NCI-H128 (cell line): ENCODE data around the gene ARL15.
"Not testable (repeated sequence)": the region's sequence is repeated elsewhere in the genome, so short reads cannot be mapped to it uniquely, and the experiment has no call there.

Experiments
- DNase-seq: peaks from one replicate; lab custom pipeline; 2025; ENCODE audit not compliant: unreplicated experiment; lab: John Stamatoyannopoulos, UW

Gene ARL15

GRCh38 chr5:53997736-53998627 is 312.4 kb downstream of the ARL15 start:
- DNase-seq = no peak

- no peak for DNase-seq
Observed at GRCh38 chr5:53996008-53996407, 314.4 kb downstream of the ARL15 start.

GRCh38 chr5:53994148-53994547 is 316.2 kb downstream of the ARL15 start:
- no peak for DNase-seq

- no peak for DNase-seq
Observed at GRCh38 chr5:53991942-53992341, 318.4 kb downstream of the ARL15 start.

- no peak for DNase-seq
Observed at GRCh38 chr5:53987101-53987500, 323.3 kb downstream of the ARL15 start.

GRCh38 chr5:53985796-53986195 is 324.6 kb downstream of the ARL15 start:
- DNase-seq = no peak

GRCh38 chr5:53984971-53985370 is 325.4 kb downstream of the ARL15 start:
- no peak for DNase-seq

GRCh38 chr5:53983568-53984460 is 326.6 kb downstream of the ARL15 start:
- DNase-seq = no peak

- DNase-seq = not testable (repeated sequence)
Observed at GRCh38 chr5:53982319-53982718, 328.1 kb downstream of the ARL15 start.

- no peak for DNase-seq
Observed at GRCh38 chr5:53980061-53980460, 330.3 kb downstream of the ARL15 start.

- no peak for DNase-seq
Observed at GRCh38 chr5:53974021-53974420, 336.4 kb downstream of the ARL15 start.

GRCh38 chr5:53972314-53972713 is 338.1 kb downstream of the ARL15 start:
- no peak for DNase-seq

- DNase-seq = no peak
Observed at GRCh38 chr5:53971551-53971950, 338.8 kb downstream of the ARL15 start.

- no peak for DNase-seq
Observed at GRCh38 chr5:53971131-53971530, 339.2 kb downstream of the ARL15 start.

GRCh38 chr5:53970475-53970874 is 339.9 kb downstream of the ARL15 start:
- no peak for DNase-seq

- no peak for DNase-seq
Observed at GRCh38 chr5:53969176-53969730, 341.1 kb downstream of the ARL15 start.

- no peak for DNase-seq
Observed at GRCh38 chr5:53965459-53965858, 344.9 kb downstream of the ARL15 start.

- no peak for DNase-seq
Observed at GRCh38 chr5:53963958-53964357, 346.4 kb downstream of the ARL15 start.

GRCh38 chr5:53962306-53962705 is 348.1 kb downstream of the ARL15 start:
- DNase-seq = no peak

GRCh38 chr5:53956632-53957031 is 353.7 kb downstream of the ARL15 start:
- DNase-seq = no peak

- no peak for DNase-seq
Observed at GRCh38 chr5:53956196-53956595, 354.2 kb downstream of the ARL15 start.

- no peak for DNase-seq
Observed at GRCh38 chr5:53950621-53951020, 359.8 kb downstream of the ARL15 start.
